Mucosa of stomach (tissue), 1 donor: ENCODE measurements around the gene E2F1.
A peak's percentile ranks its signal among the peaks of the same experiment; 100 is the strongest.
"Not testable (repeated sequence)": the region's sequence is repeated elsewhere in the genome, so short reads cannot be mapped to it uniquely, and the experiment has no call there.

Experiments
- H3K27me3 ChIP-seq: one replicate; pipeline ENCODE4 v1.7.0; 2013; ENCODE audit warnings: mild to moderate bottlenecking, low read length; ENCODE audit not compliant: control insufficient read depth, insufficient read depth
- H3K36me3 ChIP-seq: one replicate; pipeline ENCODE4 v1.7.0; 2013; ENCODE audit warnings: low read length; ENCODE audit not compliant: control insufficient read depth, insufficient read depth
- H3K4me1 ChIP-seq: one replicate; pipeline ENCODE4 v1.7.0; 2013; ENCODE audit warnings: mild to moderate bottlenecking, low read length; ENCODE audit not compliant: control insufficient read depth, insufficient read depth
- H3K4me3 ChIP-seq: one replicate; pipeline ENCODE4 v1.7.0; 2013; ENCODE audit warnings: low read length
- H3K9ac ChIP-seq: one replicate; pipeline ENCODE4 v1.7.0; 2013; ENCODE audit warnings: mild to moderate bottlenecking, low read length, moderate library complexity
- H3K9me3 ChIP-seq: one replicate; pipeline ENCODE4 v1.7.0; 2013; ENCODE audit warnings: mild to moderate bottlenecking, low read length, moderate library complexity; ENCODE audit not compliant: control insufficient read depth
- donor health status: Pancreatic carcinoma.

Gene E2F1

GRCh38 chr20:33654680-33655161, 31.5 kb downstream of the E2F1 start:
- H3K9ac ChIP-seq, result peak overlapping the region; percentile 15

GRCh38 chr20:33653900-33654596, 32.1 kb downstream of the E2F1 start:
- H3K9me3 ChIP-seq, result no peaks in the 10 kb centered on the region
- no peaks in the 10 kb centered on the region for H3K27me3 ChIP-seq
- H3K4me1 ChIP-seq, result peaks cover 66% of the 10 kb centered on the region
- peak overlapping the region; percentile 19 for H3K9ac ChIP-seq
- H3K4me3 ChIP-seq, result no peak overlapping the region
- H3K36me3 ChIP-seq, result no peaks in the 10 kb centered on the region

More at GRCh38 chr20:33654680-33655161, 31.5 kb downstream of the E2F1 start:
- no peaks in the 10 kb centered on the region for H3K36me3 ChIP-seq
- H3K4me3 ChIP-seq, result no peak overlapping the region
- no peaks in the 10 kb centered on the region for H3K27me3 ChIP-seq
- H3K4me1 ChIP-seq, result peaks cover 59% of the 10 kb centered on the region
- no peaks in the 10 kb centered on the region for H3K9me3 ChIP-seq

- H3K9ac ChIP-seq, result peak overlapping the region; percentile 19
Observed at GRCh38 chr20:33653218-33653899, 32.8 kb downstream of the E2F1 start.

GRCh38 chr20:33651562-33652048, 34.6 kb downstream of the E2F1 start:
- no peaks in the 10 kb centered on the region for H3K9me3 ChIP-seq
- peaks cover 81% of the 10 kb centered on the region for H3K4me1 ChIP-seq
- peak overlapping the region; percentile 36 for H3K9ac ChIP-seq
- H3K27me3 ChIP-seq, result no peaks in the 10 kb centered on the region
- no peaks in the 10 kb centered on the region for H3K36me3 ChIP-seq
- H3K4me3 ChIP-seq, result no peak overlapping the region

More at GRCh38 chr20:33653218-33653899, 32.8 kb downstream of the E2F1 start:
- H3K36me3 ChIP-seq, result no peaks in the 10 kb centered on the region
- H3K9me3 ChIP-seq, result no peaks in the 10 kb centered on the region
- H3K4me3 ChIP-seq, result no peak overlapping the region
- no peaks in the 10 kb centered on the region for H3K27me3 ChIP-seq
- H3K4me1 ChIP-seq, result peaks cover 71% of the 10 kb centered on the region

- Histone ChIP-seq H3K36me3 (no peaks in the 10 kb centered on the region), H3K4me1 (peaks cover 78% of the 10 kb centered on the region), H3K9ac (no peak overlapping the region), H3K27me3 (no peaks in the 10 kb centered on the region), H3K9me3 (no peaks in the 10 kb centered on the region), H3K4me3 (no peak overlapping the region)
Observed at GRCh38 chr20:33650753-33651561, 35.2 kb downstream of the E2F1 start.

GRCh38 chr20:33650111-33650752, 36.0 kb downstream of the E2F1 start:
- Histone ChIP-seq H3K9me3 (no peaks in the 10 kb centered on the region), H3K27me3 (no peaks in the 10 kb centered on the region), H3K9ac (no peak overlapping the region), H3K4me1 (peaks cover 72% of the 10 kb centered on the region), H3K36me3 (no peaks in the 10 kb centered on the region), H3K4me3 (no peak overlapping the region)

GRCh38 chr20:33649201-33649681, 36.9 kb downstream of the E2F1 start:
- no peaks in the 10 kb centered on the region for H3K9me3 ChIP-seq
- H3K36me3 ChIP-seq, result no peaks in the 10 kb centered on the region
- peaks cover 64% of the 10 kb centered on the region for H3K4me1 ChIP-seq
- H3K9ac ChIP-seq, result no peak overlapping the region
- no peaks in the 10 kb centered on the region for H3K27me3 ChIP-seq
- no peak overlapping the region for H3K4me3 ChIP-seq

GRCh38 chr20:33648396-33649004, 37.7 kb downstream of the E2F1 start:
- H3K9me3 ChIP-seq, result no peaks in the 10 kb centered on the region
- H3K9ac ChIP-seq, result no peak overlapping the region
- no peak overlapping the region for H3K4me3 ChIP-seq
- no peaks in the 10 kb centered on the region for H3K36me3 ChIP-seq
- H3K4me1 ChIP-seq, result peaks cover 56% of the 10 kb centered on the region
- no peaks in the 10 kb centered on the region for H3K27me3 ChIP-seq

- H3K9ac ChIP-seq, result peak overlapping the region; percentile 20
- no peaks in the 10 kb centered on the region for H3K27me3 ChIP-seq
- no peak overlapping the region for H3K4me3 ChIP-seq
- no peaks in the 10 kb centered on the region for H3K9me3 ChIP-seq
- H3K4me1 ChIP-seq, result peaks cover 49% of the 10 kb centered on the region
- H3K36me3 ChIP-seq, result no peaks in the 10 kb centered on the region
Observed at GRCh38 chr20:33647603-33648395, 38.4 kb downstream of the E2F1 start.

- H3K4me3 ChIP-seq, result not testable (repeated sequence)
Observed at GRCh38 chr20:33646959-33647602, 39.1 kb downstream of the E2F1 start.

More at GRCh38 chr20:33646959-33647602, 39.1 kb downstream of the E2F1 start:
- not testable (repeated sequence) for H3K9me3 ChIP-seq, H3K36me3 ChIP-seq, H3K27me3 ChIP-seq
- peak overlapping the region; percentile 20 for H3K9ac ChIP-seq
- peaks cover 44% of the 10 kb centered on the region for H3K4me1 ChIP-seq
